ENCODE data around the gene DMTF1. TPM values are rescaled to one million over a fixed set of nuclear protein-coding genes. Genes with fewer than 3 reads are reported as not detected.

DMTF1 gene
- total RNA-seq, 2 donors from 2014 or later: 129 to 152 TPM

DNA sequence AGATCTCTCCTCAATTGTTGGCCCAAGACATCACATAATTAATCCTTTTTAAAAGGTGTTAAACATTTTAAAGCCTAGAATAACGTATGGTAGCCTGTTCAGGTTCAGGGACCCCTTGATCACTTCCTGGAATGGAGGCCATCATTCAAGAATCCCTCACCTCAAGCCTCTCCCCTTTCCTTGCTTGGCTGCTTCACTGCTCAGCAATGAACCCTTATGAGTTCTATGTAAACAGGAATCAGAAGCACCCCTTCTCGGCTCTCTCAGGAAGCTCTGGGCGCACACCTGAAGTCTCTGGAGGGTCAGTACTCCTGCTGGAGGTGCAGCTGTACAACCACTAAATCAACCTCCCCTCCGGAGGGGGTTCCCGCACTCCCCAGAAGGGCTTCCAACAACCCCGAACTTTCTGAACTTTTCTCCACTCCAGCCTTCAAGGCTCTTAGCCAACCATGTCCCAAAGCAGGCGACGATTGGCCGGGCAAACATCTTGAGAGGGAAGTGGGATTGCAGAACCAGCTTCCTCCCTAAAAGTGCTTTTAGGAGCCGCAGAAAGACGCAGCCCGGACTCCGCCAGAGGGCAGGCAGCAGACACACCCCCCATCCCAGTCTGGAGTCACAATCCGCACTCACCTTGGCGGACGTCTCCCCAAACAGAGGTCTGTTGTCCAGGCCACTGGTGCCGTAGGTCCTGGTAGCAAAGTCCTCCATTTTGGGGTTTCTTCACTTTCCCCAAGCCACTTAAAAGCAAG lies 66.7 kb downstream of the DMTF1 start:
- Histone ChIP-seq H3K36me3 (ENCODE audit: control insufficient read depth, insufficient read depth, low read length) (peaks cover 7% of the 10 kb centered on the region), H3K27ac (ENCODE audit: low read depth, low read length) (no peak overlapping the region), H3K4me3 (ENCODE audit: low read length) (peak overlapping the region; percentile 87), H3K27me3 (ENCODE audit: control insufficient read depth, insufficient read depth, low read length, poor library complexity, severe bottlenecking) (peaks cover 35% of the 10 kb centered on the region), H3K9ac (ENCODE audit: extremely low read depth, low read length, poor library complexity, severe bottlenecking) (peak overlapping the region; percentile 80), H3K9me3 (ENCODE audit: control insufficient read depth, low read length) (no peaks in the 10 kb centered on the region), H3K4me1 (ENCODE audit: control insufficient read depth, insufficient read depth, low read length) (no peaks in the 10 kb centered on the region)
- 8 to 13% methylated on average over 7 to 17 of the region's 17 CpGs for WGBS, 2 experiments (ENCODE audit: insufficient coverage in 1 of 2, insufficient read length in 1 of 2)
- peaks cover 20% of the 10 kb centered on the region for H3K4me1 Mint-ChIP-seq
- no peaks in the 10 kb centered on the region for H3K9me3 Mint-ChIP-seq
- peak overlapping the region; percentile 90 for H3K4me3 Mint-ChIP-seq
- TF ChIP-seq, protein P1, sequence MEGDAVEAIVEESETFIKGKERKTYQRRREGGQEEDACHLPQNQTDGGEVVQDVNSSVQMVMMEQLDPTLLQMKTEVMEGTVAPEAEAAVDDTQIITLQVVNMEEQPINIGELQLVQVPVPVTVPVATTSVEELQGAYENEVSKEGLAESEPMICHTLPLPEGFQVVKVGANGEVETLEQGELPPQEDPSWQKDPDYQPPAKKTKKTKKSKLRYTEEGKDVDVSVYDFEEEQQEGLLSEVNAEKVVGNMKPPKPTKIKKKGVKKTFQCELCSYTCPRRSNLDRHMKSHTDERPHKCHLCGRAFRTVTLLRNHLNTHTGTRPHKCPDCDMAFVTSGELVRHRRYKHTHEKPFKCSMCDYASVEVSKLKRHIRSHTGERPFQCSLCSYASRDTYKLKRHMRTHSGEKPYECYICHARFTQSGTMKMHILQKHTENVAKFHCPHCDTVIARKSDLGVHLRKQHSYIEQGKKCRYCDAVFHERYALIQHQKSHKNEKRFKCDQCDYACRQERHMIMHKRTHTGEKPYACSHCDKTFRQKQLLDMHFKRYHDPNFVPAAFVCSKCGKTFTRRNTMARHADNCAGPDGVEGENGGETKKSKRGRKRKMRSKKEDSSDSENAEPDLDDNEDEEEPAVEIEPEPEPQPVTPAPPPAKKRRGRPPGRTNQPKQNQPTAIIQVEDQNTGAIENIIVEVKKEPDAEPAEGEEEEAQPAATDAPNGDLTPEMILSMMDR (conservative IDR thresholded peaks at IDR 0.05): peak; percentile 25
- peak; percentile 89 for DNase-seq
- no peaks in the 10 kb centered on the region for H3K27me3 Mint-ChIP-seq (ENCODE audit: insufficient read depth)
- peak overlapping the region; percentile 82 for H3K27ac Mint-ChIP-seq
- peaks cover 14% of the 10 kb centered on the region for H3K36me3 Mint-ChIP-seq (ENCODE audit: low read depth)

DNA sequence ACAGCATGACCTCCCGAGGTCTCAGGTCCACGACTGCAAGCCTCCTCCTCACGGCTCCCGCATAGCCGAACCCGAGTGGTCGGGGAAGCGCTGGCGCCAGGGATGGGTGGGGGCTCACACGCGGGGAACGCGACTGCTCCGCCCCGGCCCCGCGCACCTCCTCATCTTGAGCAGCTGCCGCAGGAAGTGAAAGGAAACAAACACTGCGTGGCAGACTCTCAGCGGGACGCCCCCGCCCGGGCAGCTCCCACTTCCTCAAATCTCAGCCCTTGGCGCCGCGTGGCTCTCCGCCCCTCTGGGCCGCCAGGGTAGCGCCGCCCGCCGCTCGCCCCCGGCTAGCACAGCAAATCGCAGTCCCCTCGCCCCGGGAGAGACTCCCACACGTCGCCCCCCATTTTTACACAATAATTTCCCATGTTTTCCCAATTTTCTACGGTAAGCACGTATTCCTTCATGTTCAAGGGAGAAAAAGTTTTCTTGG lies 67.3 kb downstream of the DMTF1 start, which contains the start of gene TMEM243:
TSS of gene TMEM243 (minus strand) at position 188 of the 481 bp plus-strand sequence. CDS start 229 bp downstream, outside the sequence.
- Histone ChIP-seq H3K27ac (ENCODE audit: low read depth, low read length) (no peak within 1 kb of the TSS), H3K9ac (ENCODE audit: extremely low read depth, low read length, poor library complexity, severe bottlenecking) (peak within 1 kb of the TSS; percentile 80), H3K27me3 (ENCODE audit: control insufficient read depth, insufficient read depth, low read length, poor library complexity, severe bottlenecking) (peaks cover 42% of the 10 kb centered on the region), H3K4me3 (ENCODE audit: low read length) (peak within 1 kb of the TSS; percentile 87), H3K9me3 (ENCODE audit: control insufficient read depth, low read length) (no peaks in the 10 kb centered on the region), H3K4me1 (ENCODE audit: control insufficient read depth, insufficient read depth, low read length) (no peaks in the 10 kb centered on the region), H3K36me3 (ENCODE audit: control insufficient read depth, insufficient read depth, low read length) (peaks cover 7% of the 10 kb centered on the region)
- WGBS, 2 experiments (ENCODE audit: insufficient coverage in 1 of 2, insufficient read length in 1 of 2): 0% methylated on average over 12 to 41 of the region's 41 CpGs
- Mint-ChIP-seq H3K4me3 (peak within 1 kb of the TSS; percentile 90), H3K27me3 (ENCODE audit: insufficient read depth) (no peaks in the 10 kb centered on the region), H3K4me1 (peaks cover 15% of the 10 kb centered on the region), H3K9me3 (no peaks in the 10 kb centered on the region), H3K27ac (peak within 1 kb of the TSS; percentile 91), H3K36me3 (ENCODE audit: low read depth) (peaks cover 13% of the 10 kb centered on the region)
- peak; percentile 82 for DNase-seq
- TF ChIP-seq, protein P1 (conservative IDR thresholded peaks at IDR 0.05): peak; percentile 48

DNA sequence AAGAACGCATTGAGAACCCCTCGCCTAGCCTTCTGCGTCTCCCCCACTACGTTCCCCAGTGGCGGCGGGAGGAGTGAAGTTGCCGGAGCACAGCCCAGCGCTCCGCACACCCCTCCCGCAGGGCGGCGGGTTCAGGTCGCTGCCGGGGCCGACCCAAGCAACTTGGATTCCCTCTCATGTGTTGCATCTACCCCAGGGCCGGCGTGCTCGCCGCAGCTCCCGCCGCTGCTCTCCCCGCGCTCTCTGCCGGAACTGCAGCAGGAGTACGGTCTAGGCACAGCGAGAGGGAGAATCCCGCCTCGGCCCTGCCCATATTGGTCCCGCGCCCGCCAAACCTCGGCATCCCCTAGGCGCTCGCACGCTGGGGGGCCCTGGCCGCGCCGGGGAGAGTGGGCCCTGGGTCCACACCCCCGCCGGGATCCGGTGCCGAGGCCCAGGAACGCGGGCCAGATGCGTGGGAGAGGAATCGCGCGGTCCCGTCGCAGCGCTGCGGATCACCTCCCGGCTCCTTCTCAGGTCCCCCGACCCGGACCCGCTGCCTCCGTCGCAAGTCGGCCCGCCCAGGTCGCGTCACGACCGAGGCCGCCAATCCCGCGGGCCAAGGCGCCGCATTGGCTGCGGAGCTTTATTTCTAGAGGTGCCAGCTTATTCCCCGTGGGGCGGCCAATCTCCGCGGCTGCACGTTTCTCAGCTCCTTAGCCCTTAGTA lies 67.9 kb downstream of the DMTF1 start:
- H3K27me3 Mint-ChIP-seq (ENCODE audit: insufficient read depth): peaks cover under 1% of the 10 kb centered on the region
- TF ChIP-seq, protein P1 (conservative IDR thresholded peaks at IDR 0.05): no peak
- no peaks in the 10 kb centered on the region for H3K9me3 ChIP-seq (ENCODE audit: control insufficient read depth, low read length)
- H3K9me3 Mint-ChIP-seq: no peaks in the 10 kb centered on the region
- peak; percentile 94 for DNase-seq
- no peak overlapping the region for H3K27ac ChIP-seq (ENCODE audit: low read depth, low read length)
- no peaks in the 10 kb centered on the region for H3K4me1 ChIP-seq (ENCODE audit: control insufficient read depth, insufficient read depth, low read length)
- H3K36me3 Mint-ChIP-seq (ENCODE audit: low read depth): peaks cover 12% of the 10 kb centered on the region
- peak overlapping the region; percentile 87 for H3K4me3 ChIP-seq (ENCODE audit: low read length)
- H3K9ac ChIP-seq (ENCODE audit: extremely low read depth, low read length, poor library complexity, severe bottlenecking): peak overlapping the region; percentile 80
- H3K4me1 Mint-ChIP-seq: peaks cover 14% of the 10 kb centered on the region
- H3K27me3 ChIP-seq (ENCODE audit: control insufficient read depth, insufficient read depth, low read length, poor library complexity, severe bottlenecking): peaks cover 48% of the 10 kb centered on the region
- H3K36me3 ChIP-seq (ENCODE audit: control insufficient read depth, insufficient read depth, low read length): peaks cover 7% of the 10 kb centered on the region
- 0 to 1% methylated on average over 17 to 75 of the region's 75 CpGs for WGBS, 2 experiments (ENCODE audit: insufficient coverage in 1 of 2, insufficient read length in 1 of 2)
- peak overlapping the region; percentile 91 for H3K27ac Mint-ChIP-seq
- H3K4me3 Mint-ChIP-seq: peak overlapping the region; percentile 90

Measured in endodermal cell (in vitro differentiated cells).